Caki2 (cell line): ENCODE measurements around the gene SH2D7. TPM values are rescaled to one million over a fixed set of nuclear protein-coding genes. Genes with fewer than 3 reads are reported as not detected.

Experiments
- DNase-seq: peaks from one replicate; pipeline ENCODE4 v3.0.0-alpha.2; 2015; ENCODE audit warnings: low read depth
- in situ Hi-C: cut with HindIII; loops from 2 replicates; pipeline ENCODE4 v1.10.0; 2016; ENCODE audit warnings: low sequenced_read_pairs, low pct_unique_long_range_greater_than_20kb, mixed read lengths
- total RNA-seq: library from RNA; depleted of rRNA; stranded (reverse); fragments of >200 nt; shearing (Covaris generic); gene quantifications from 2 replicates; pipeline ENCODE4 v1.2.3, GENCODE V29; 2014; ENCODE audit warnings: low replicate concordance

Gene SH2D7
- total RNA-seq, 1 experiment from 2014 or later: not detected

- no peak for DNase-seq
- in situ Hi-C loops: no loop called here
Measured at GRCh38 chr15:78093242-78094020, 1.1 kb downstream of the SH2D7 start.

DNA sequence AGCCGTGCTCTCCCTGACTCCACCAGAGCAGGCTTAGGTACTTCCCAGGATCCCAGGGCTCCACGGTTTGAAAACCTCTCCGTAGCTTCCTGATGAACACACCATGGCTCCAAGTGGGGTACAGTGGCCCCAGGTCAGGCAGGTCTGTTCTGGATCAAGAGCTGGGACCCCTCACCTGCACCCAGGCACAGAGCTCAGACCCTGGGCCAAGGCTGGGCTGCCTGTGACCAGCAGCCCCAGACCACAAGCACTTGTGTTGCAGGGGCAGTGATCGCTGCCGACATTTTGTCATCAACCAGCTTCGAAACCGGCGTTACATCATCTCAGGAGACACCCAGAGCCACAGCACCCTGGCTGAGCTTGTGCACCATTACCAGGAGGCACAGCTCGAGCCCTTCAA lies 5.3 kb downstream of the SH2D7 start:
- DNase-seq: no peak
- in situ Hi-C loops: no loop called here

DNA sequence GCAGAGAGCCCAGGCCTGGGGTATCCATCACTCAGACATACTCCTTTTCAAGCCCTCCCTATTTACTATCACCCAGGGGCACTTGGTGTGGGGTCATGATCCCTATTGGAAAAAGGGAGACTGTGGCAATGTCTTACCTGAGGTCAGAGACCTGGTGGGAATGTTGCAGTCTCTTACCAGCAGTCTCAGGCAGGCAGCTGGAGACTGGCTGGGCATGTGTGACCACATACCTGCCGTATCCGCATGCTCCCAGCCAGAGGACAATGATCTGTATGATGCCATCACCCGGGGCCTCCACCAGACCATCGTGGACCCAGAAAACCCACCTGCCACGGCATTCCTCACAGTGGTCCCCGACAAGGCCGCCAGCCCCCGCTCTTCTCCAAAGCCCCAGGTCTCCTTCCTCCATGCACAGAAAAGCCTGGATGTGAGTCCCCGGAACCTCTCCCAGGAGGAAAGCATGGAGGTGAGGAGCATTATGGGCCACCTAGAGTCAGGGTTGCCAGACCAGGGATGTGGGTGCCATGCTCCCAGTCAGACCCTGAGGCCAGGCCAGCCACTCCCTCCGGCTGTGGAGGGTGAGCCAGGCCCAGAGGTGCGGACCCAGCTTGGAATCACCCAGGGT lies 5.9 kb downstream of the SH2D7 start:
- in situ Hi-C loops: no loop called here
- no peak for DNase-seq

DNA sequence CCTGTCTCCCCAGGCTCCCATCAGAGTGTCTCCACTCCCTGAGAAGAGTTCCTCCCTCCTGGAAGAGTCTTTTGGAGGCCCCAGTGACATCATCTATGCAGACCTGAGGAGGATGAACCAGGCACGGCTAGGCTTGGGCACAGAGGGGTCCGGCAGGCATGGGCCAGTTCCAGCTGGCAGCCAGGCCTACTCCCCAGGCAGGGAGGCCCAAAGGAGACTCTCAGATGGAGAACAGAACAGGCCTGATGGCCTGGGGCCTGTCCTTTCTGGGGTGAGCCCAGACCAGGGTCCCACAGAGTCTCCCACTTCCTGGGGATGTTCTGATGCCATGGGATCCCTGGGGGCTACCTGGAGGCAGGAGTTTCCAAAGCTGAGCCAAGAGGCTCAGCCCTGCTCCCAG lies 8.5 kb downstream of the SH2D7 start:
- DNase-seq: no peak
- in situ Hi-C loops: no loop called here

- DNase-seq: no peak
- in situ Hi-C loops: no loop called here
Measured at GRCh38 chr15:78101423-78102105, 9.2 kb downstream of the SH2D7 start.

GRCh38 chr15:78102211-78102610 lies 9.8 kb downstream of the SH2D7 start:
- in situ Hi-C loops: no loop called here
- DNase-seq: no peak

- no peak for DNase-seq
- in situ Hi-C loops: no loop called here
Measured at GRCh38 chr15:78102741-78103140, 10.4 kb downstream of the SH2D7 start.

DNA sequence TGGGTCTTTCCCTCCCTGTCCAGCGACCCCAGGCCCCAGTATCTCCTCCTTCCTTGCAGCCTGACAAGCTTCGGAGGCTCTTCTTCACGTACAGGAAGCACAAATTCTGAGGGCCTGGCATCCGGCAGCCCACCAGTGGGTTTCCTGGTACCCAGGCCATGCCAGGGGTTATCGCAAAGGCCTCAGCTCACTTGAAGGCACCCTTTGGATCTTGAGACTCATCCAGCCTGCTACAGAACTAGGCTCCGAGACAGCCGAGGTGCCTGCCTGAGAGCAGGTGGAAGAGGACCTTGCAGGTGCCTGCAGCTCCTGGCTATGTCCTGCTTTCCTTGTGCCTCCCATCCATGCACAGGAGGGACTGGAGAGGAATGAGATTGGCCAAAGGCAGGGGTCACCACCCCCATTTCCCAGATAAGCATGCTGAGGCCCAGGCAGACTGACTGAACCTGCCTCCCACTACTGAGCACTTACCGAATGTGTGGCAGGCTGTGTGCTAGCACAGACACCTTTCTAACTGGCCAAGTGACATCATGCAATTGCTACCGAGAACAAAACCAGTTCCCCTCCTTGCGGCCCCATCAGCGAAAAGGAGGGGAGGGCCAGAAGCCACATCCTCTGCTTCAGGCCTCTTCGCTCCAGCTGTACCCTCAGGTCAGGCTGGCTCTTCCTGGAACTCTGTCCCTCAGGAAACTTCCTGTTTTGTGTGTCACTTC lies 11.2 kb downstream of the SH2D7 start:
- no peak for DNase-seq
- in situ Hi-C loops: no loop called here

DNA sequence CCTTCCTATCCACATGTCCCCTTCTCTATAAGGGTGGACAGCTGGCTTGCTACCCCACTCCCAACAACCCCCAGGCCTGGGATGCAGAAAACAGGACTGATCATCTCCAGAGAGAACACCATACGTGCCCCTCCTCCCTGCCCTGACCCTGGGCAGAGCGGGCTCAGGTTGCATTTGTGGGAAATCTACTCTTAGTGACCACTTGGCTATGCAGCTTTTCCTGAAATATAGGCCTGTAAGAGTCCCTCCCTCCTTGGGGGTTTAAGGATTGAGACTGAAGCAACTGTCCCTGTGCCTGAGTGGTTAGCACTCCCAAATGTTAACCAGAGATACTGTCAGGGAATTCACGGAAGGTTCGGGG lies 11.7 kb downstream of the SH2D7 start:
- in situ Hi-C loops: no loop called here
- DNase-seq: no peak

DNA sequence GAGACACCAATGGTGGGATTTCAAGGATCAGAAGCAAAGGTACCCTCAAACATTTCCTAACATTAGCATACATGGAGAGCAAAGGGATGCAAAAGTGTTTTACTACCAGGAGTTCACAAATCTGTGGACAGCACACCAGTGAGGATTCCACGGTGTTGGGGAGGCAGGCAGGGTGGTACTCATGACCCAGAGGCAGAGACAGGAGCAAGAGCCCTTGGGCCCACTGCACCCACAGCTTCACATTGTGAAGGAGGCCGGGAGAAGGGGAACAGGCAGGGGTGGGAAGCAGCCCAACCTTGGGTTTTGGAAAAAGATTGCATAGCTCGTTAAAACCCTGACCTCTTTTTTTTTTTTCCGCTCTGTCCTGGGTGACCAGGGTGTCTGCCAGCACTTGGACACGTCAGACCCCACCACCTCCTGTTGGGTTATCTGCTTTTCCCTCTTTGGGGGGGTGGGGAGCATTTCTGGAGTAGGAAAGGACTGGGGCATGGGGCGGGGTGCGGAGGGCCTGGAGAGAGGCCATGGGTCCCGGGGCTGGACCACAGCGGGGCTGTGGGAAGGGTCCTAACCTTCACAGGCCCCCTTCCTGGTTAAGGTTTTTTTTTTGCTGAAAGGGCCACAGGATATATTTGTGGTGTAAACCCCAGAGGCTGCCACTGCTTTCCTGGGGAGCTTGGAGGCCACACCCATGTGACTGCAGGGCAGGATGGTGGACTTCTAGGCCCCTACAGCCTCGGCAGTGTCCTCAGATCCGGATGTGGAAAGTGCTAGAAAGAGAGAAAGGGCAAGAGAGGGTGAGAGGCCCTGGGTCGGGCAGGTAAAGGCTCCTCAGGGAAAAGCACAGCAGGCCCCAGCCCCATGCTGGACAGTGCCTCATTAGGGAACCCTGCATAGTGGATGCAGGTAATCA lies 12.5 kb downstream of the SH2D7 start:
- in situ Hi-C loops: no loop called here
- no peak for DNase-seq

- no peak for DNase-seq
- in situ Hi-C loops: no loop called here
Measured at GRCh38 chr15:78105476-78106241, 13.3 kb downstream of the SH2D7 start.

DNA sequence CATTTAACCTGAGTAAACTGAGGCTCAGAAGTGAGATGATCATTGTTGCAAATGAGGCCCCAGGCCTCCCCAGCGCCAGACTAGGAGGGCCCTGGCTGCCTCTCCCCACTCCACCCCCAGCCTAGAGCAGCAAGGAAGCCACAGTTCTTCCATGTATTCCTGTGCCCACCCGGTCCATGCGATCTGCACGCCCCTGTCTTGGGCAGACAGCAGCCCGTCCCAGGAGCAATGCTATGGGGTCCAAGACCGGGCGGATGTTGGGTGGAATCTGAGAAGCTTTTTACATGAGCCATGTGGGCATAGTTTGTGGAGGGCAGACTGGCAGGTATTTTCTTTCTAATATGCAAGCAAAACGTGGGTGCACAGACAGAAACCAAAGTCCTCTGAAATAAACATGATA lies 15.1 kb downstream of the SH2D7 start:
- in situ Hi-C loops: no loop called here
- DNase-seq: no peak

DNA sequence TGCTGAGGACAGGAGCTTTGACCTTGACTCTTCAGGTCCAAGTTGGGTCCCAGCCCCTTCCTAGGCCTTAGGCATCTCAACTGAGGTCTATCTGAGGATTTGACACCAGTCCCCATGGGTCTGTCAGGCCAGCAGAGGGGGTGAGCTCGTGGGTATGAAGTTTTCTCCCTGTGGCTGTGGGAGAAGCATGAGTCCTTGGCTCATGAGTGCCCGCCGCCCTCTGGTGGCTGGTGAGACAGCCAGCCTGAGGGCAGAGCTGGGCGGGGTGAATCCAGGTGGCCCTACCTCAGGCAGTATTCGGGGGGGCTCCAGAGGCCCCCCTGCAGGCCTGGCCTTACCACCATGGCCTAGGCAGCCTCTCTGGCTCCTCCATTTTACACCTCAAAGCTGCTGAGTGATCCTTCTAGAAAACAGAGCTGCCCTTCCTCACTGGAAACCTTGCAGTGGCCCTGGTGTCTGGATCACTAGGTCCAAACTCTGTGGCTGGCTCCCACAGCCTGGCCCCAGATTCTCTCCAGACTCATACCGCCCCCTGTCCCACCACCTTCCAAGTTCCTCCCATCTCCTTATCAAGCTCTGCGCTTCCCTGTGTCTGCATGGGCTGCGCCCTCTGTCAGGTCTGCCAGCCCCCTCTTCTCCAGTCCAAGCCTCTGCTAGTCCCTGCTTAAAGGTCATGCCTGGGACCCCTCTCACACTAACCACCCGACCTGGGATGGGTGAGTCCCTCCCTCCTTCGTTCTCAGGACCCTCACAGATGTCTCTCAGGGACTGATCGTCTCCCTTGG lies 16.1 kb downstream of the SH2D7 start:
- DNase-seq: peak; percentile 56
- in situ Hi-C loops: no loop called here

DNA sequence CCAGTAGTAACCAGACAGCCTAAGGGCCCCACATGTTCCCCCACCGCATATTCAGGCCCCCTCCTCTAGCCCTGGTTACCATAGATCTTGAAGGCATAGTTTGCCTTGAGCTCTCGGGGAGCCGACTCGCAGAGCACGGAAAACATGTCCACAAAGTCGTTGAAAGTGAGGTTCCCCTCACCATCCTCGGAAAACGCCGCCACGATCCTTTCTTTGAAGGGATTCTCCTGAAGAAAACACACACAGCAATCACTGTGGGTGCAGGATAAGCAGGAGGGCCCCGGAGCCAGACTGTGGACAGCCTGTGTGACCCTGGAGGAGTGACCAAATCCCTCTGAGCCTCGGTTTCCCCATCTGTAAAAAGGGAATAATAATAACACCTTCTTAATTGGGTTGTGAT lies 16.8 kb downstream of the SH2D7 start:
- in situ Hi-C loops: no loop called here
- no peak for DNase-seq

- in situ Hi-C loops: no loop called here
- DNase-seq: no peak
Measured at GRCh38 chr15:78110096-78110495, 17.7 kb downstream of the SH2D7 start.

DNA sequence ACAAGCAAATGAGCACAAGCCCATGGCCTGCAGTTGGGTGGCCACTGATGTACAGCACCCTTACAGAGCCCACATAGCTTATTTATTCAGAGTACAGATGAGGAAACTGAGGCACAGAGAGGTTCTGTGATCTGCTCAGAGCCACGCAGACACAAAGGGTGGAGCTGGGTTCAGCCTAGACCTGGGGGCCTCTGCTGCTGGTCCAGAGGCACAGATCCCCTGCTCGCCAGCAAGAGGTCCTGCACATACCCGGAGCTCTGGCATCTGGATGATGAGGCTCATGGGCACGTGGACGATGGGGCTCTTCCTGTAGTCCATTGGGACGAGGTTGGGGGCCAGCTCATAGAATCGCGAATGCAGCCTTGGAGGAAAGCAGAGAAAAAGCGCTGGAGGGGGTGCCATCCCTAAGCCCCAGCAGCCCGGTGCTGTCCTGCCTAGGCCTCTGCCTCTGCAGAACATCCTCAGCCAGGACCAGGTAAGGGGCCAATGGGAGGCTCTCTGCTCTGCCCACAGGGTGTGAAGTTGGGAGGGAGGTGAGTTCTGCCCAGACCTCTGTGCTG lies 18.6 kb downstream of the SH2D7 start:
- DNase-seq: no peak
- in situ Hi-C loops: no loop called here
